ENCODE data around the gene GYG1.

Gene GYG1

GRCh38 chr3:149026718-149027117 is 35.4 kb downstream of the GYG1 start:
- Histone ChIP-seq H3K36me3 (replicated peaks; ENCODE audit: insufficient read depth, low read length) (peaks cover 28% of the 10 kb centered on the region), H3K4me2 (ENCODE audit: low read depth, low read length) (no peak overlapping the region)

GRCh38 chr3:149031096-149031495 is 39.8 kb downstream of the GYG1 start:
- Histone ChIP-seq H3K79me2 (ENCODE audit: low read length) (no peaks in the 10 kb centered on the region), H2AFZ (ENCODE audit: low read length) (no peak overlapping the region), H3K9me3 (replicated peaks; ENCODE audit: insufficient read depth, low read length) (no peaks in the 10 kb centered on the region), H3K4me3 (ENCODE audit: low read length) (no peak overlapping the region), H3K36me3 (replicated peaks; ENCODE audit: insufficient read depth, low read length) (peaks cover 10% of the 10 kb centered on the region; the same call in 1 of the 2 replicates), H3K4me2 (ENCODE audit: low read depth, low read length) (no peak overlapping the region), H4K20me1 (ENCODE audit: insufficient read depth, low read length) (no peaks in the 10 kb centered on the region), H3K9ac (ENCODE audit: low read length) (no peak overlapping the region), H3K9me2 (replicated peaks; ENCODE audit: insufficient read depth, low read length) (no peaks in the 10 kb centered on the region), H3K27me3 (replicated peaks; ENCODE audit: insufficient read depth, low read length) (no peaks in the 10 kb centered on the region), H3K4me1 (ENCODE audit: low read length) (no peaks in the 10 kb centered on the region), H3K27ac (ENCODE audit: low read length) (no peak overlapping the region), H3F3A (ENCODE audit: insufficient read depth, low read length) (no peaks in the 10 kb centered on the region)
- TF ChIP-seq CTCF (IDR thresholded peaks at IDR 0.05; ENCODE audit: low read length), result no peak
- TF ChIP-seq EZH2phosphoT487 (IDR thresholded peaks at IDR 0.05; ENCODE audit: low read length), result no peak
- no peak for TF ChIP-seq EZH2 (optimal IDR thresholded peaks at IDR 0.05; ENCODE audit: low read depth, low read length)
- DNase-seq, result no peak

More at GRCh38 chr3:149026718-149027117, 35.4 kb downstream of the GYG1 start:
- TF ChIP-seq EZH2phosphoT487 (IDR thresholded peaks at IDR 0.05; ENCODE audit: low read length) (no peak), CTCF (IDR thresholded peaks at IDR 0.05; ENCODE audit: low read length) (no peak), EZH2 (optimal IDR thresholded peaks at IDR 0.05; ENCODE audit: low read depth, low read length) (no peak)
- H3K4me1 ChIP-seq (ENCODE audit: low read length), result no peaks in the 10 kb centered on the region
- H3K27me3 ChIP-seq (replicated peaks; ENCODE audit: insufficient read depth, low read length), result no peaks in the 10 kb centered on the region
- no peak overlapping the region for H3K4me3 ChIP-seq (ENCODE audit: low read length)
- H3K9ac ChIP-seq (ENCODE audit: low read length), result no peak overlapping the region
- no peaks in the 10 kb centered on the region for H3K9me2 ChIP-seq (replicated peaks; ENCODE audit: insufficient read depth, low read length)
- no peaks in the 10 kb centered on the region for H3K79me2 ChIP-seq (ENCODE audit: low read length)
- no peak overlapping the region for H3K27ac ChIP-seq (ENCODE audit: low read length)
- H2AFZ ChIP-seq (ENCODE audit: low read length), result no peak overlapping the region
- H4K20me1 ChIP-seq (ENCODE audit: insufficient read depth, low read length), result no peaks in the 10 kb centered on the region
- H3F3A ChIP-seq (ENCODE audit: insufficient read depth, low read length), result no peaks in the 10 kb centered on the region
- no peak for DNase-seq
- no peaks in the 10 kb centered on the region for H3K9me3 ChIP-seq (replicated peaks; ENCODE audit: insufficient read depth, low read length)

GRCh38 chr3:149037684-149038083 is 46.3 kb downstream of the GYG1 start:
- Histone ChIP-seq H4K20me1 (ENCODE audit: insufficient read depth, low read length) (no peaks in the 10 kb centered on the region), H3K9me3 (replicated peaks; ENCODE audit: insufficient read depth, low read length) (no peaks in the 10 kb centered on the region), H3K27me3 (replicated peaks; ENCODE audit: insufficient read depth, low read length) (no peaks in the 10 kb centered on the region), H3K9me2 (replicated peaks; ENCODE audit: insufficient read depth, low read length) (no peaks in the 10 kb centered on the region), H3F3A (ENCODE audit: insufficient read depth, low read length) (peaks cover 4% of the 10 kb centered on the region), H3K4me3 (ENCODE audit: low read length) (no peak overlapping the region), H3K79me2 (ENCODE audit: low read length) (no peaks in the 10 kb centered on the region), H2AFZ (ENCODE audit: low read length) (no peak overlapping the region), H3K4me2 (ENCODE audit: low read depth, low read length) (no peak overlapping the region), H3K27ac (ENCODE audit: low read length) (no peak overlapping the region), H3K9ac (ENCODE audit: low read length) (no peak overlapping the region), H3K4me1 (ENCODE audit: low read length) (peaks cover 7% of the 10 kb centered on the region), H3K36me3 (replicated peaks; ENCODE audit: insufficient read depth, low read length) (peaks cover 2% of the 10 kb centered on the region; the same call in 1 of the 2 replicates)
- TF ChIP-seq CTCF (IDR thresholded peaks at IDR 0.05; ENCODE audit: low read length), result no peak
- no peak for TF ChIP-seq EZH2 (optimal IDR thresholded peaks at IDR 0.05; ENCODE audit: low read depth, low read length)
- TF ChIP-seq EZH2phosphoT487 (IDR thresholded peaks at IDR 0.05; ENCODE audit: low read length), result no peak
- no peak for DNase-seq
